ENCODE data around the gene F8.

The F8 gene

DNA sequence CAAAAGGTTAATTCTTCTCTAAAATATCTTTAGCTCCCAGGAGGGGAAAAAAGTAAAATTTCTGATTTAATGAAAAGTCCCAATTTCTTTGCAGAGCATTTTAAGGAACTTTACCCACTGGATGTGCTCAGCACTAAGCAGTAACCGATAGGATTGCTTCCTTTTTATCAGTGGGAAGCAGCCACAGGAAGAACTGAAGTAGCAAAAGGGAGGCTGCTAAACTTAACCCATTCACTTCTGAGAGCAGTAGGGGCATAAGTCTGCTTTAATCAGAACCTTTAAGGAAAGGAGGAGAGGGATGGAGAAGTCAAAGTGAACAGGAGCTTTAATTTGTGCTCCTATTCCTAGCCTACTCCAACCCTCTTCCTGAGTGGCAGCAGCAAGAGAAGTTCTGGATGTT lies at the start of gene F8:
Gene F8, minus strand, starts transcription at position 139 of the 400 bp plus-strand sequence. CDS start 171 bp downstream, outside the sequence.
- no peak for DNase-seq

DNA sequence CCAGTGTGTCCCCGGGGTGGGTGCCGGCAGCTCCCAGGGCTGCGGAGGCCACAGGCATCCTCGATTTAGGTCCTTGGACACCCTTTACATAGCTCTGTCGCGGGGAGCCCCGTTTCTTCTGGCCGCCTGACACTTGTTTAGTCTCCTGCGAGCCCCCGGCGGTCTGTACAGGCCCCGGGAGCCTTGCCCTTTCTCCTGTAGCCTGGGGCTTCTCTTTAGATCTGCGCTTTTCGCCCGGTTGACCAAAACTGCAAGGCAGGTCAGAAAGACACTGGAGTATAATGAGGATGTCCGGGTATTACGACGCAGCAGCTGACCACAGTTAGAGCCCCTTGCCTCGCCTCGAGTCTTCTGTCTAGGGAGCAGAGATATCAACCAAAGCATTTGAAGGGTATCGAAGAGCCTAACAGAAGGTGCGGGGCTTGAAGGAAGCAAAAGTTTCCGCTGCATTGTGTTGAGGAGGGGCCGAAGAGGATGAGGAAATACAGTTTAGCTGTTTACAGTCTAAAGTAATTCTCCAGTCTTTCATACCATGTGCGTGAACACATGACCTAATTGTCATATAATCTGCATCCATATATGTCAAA lies 49.3 kb upstream of the F8 start:
- DNase-seq, result peak in 1 of 4 experiments; percentile 22

DNA sequence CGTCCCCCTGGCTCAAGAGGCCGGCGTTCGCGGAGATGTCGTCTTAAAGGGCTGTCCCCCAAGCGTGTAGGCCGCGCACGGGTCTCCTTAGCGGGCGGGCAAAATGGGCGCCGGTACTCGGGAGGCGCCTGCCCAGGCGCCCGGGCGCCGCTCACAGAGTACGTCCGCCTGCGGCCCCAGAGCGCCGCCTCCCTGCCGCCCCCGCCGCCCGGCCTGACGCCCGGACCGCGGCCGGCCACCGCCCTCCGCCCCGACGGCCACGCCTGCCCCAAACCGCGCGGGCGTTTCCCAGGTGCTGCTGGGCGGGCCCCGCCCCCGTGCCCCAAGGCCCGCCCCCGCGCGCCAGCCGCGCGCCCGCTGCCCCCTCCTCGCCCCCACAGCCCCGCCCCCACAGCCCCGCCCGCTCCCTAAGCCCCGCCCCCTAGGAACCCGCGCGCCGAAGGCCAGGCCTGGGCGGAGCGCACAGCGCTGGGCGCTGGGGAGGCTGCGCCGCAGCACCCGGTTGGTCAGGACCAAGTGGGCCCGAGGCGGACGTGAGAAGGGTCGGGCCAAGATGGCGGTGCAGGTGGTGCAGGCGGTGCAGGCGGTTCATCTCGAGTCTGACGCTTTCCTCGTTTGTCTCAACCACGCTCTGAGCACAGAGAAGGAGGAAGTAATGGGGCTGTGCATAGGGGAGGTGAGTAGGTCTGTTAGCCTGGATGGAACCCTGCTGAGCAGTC lies 48.6 kb upstream of the F8 start, which contains the start of the genes BRCC3, CMC4 and MTCP1:
Gene BRCC3, plus strand, starts transcription at position 534 of the 719 bp plus-strand sequence. Its CDS starts 20 bp downstream, at position 554.
Gene CMC4, minus strand, starts transcription at position 162 of the 719 bp plus-strand sequence. CDS start 7,113 bp downstream, outside the sequence.
Gene MTCP1, minus strand, starts transcription at position 162 of the 719 bp plus-strand sequence. CDS start 5,126 bp downstream, outside the sequence.
- peak; percentile 57 to 63 (median 61) for DNase-seq

DNA sequence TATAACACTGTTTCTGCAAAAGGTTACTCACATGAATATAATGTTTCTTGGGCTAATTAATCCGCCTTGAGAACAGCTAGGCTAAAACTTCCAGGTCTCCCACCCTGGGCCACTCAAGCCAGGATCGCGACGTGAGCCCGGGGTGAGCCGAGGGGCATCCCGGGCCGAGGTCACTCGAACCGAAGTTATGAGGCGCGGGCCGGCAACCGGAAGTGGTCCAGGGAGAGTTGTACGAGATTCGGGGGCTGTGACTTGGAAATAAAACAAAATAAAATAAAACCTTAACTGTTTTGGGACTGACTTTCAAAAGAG lies 48.1 kb upstream of the F8 start:
- DNase-seq, result no peak

DNA sequence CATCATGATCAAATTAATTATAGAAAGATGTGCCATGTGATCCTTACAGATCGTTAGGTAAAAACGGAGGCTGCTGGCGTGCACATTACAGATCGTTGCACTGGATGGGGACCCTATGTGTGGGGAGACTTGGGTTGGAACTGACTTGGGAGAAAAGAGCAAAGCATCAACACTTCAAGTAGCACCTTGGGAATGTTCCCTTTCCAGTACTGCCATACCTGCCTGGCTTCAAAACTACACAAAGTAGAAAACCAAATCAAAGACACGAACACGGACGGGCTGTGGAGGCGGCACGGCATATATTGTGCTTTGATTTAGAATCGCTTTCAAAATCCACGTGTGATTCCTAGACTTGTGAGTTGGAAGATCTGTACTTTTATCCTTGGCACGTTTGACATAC lies 47.5 kb upstream of the F8 start:
- DNase-seq, result no peak

DNA sequence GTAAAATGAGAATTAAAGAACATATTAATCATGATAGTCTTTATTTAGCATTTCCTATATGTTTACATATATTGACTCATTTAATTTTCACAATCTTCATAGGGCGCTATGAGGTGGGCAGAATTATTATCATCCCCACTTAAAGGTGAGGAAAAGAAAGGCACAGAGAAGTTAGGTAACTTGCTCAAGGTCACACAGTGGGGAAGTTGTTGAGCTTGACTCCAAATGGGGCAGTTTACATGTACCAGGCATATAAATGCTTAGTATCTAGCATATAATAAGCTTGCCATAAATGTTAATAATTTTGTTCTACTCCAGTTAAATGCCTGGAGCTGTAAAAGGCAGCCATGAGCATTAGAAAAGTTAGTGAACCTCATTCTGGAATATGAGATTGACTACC lies 46.9 kb upstream of the F8 start:
- no peak for DNase-seq

DNA sequence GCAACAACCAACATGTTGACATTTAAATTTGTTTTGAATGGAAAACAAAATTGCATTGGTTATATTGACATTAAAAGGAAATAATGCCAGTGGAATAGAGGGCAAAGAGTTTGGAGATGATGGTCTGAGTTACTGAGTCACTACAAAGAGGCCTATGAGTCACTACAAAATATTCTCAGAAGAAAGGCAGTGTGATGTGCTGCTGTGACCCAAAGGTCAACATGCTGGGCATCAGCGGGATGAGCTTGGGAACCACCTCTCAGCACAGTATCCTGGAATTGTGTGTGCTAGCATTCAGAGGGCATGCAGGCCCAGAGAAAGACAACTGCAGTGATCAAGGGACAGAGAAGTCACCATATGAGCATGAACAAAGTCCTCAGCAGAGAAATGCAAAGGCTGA lies 45.6 kb upstream of the F8 start:
- DNase-seq, result no peak

DNA sequence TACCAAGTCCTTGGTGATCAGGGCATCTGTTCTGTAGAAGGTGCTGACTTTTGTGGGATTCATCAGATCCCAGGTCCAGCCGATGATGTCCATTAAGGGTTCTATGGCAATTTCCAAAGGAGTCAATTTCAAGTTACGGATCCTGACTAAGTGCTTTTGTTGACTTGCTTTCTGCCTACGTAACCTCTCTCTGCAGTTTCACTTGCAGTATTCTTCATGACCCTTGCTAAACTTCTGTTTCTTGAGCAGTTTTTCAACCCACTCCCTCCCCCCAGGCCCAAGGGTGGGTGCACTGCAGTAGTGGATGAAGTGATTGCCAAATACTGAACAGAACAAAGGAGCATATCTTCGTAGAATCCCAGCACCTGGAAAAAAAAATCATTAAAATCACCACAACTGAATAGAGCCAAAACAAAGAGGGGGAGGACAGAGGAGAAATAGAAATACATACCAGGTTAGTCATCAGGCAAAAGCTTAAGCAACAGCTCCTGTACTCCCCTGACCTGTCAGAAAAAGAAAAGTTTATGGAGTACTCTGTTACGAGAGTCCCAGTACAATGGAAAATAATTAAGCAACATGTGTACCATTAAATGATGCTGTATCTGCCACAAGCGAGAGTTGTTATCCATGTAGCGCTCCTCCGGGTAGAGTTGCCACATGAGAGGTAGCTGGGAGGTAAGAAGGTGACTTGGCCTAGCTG lies 42.7 kb upstream of the F8 start:
- no peak for DNase-seq

DNA sequence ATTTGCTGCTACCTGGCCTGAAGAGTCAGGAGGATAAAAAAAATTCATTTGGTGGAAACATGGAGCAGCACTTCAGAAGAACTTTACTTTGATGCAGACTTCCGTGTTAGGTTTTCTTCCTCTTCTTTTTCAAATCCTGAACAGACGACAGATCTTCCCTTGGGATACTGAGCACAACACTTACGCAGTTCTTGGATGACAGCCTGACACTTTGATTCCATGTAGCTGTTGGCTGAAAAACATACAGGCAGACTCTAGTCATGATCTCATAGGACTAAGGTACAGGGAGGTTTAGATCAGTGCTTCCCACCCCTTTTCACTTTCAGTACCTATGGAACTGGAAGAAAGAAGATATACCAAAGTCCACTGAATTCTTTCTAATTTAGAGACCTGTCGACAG lies 39.2 kb upstream of the F8 start:
- no peak for DNase-seq

DNA sequence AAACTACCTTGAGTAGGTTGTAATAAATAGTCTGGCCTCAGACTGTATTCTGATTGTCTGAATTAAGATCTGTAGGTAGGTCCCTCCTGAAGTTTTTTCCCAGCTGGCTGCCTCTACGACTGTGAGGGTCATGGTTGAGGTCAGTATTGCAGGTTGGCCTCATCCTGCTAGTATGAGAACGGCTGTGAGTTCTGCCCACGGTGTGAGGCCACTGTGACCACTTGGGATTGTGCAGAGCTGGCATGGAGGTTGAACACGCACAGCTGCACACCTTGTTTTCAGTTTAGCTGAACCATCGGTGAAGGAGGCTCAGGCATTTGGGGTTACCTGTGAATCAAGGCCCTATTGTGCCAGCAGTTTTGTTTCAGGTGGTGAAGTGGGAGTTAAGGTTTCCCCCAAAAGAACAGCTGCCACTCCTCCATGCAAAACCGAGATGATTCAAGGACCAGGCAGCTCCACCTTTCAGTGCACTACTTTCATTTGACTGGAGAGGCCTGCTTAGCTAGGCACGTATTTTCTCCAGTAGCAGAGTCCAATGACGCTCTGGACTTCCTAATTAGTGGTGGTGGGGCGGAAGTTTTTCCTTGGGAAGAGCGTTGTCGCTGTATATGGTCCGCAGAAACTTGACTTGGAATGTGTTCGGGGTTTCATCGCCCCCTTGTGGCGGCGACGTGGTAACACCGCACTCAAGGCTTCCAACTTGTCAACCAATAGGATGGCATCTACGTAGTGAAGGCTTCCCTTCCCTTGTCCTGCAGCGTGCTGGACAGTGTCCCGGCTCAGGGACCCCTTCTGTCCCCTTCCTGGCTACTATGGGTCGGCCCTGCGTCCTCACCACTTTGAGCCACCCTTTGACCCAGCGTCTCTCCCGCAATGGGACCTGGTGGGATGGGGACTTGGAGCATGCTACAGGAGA lies 34.6 kb upstream of the F8 start:
- DNase-seq, result peak in 1 of 4 experiments; percentile 6

DNA sequence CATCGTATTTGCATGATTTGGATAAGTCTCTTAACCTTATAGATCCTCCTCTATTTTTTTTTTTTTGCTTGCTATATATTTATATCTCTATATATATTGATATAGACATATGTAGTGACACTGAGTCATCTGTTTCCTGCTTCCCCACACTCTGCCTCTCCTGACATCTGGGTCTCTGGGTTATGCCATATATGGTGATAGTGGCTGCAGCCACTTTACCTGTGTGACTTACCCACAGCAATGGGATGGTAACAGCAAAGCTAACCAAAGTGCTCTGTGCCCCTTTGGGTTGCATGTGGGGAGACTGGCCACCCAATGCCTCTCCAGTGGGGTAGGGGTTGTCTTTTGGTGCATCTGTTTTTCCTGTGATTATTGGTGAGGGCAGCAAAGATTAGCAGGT lies 33.9 kb upstream of the F8 start:
- no peak for DNase-seq

DNA sequence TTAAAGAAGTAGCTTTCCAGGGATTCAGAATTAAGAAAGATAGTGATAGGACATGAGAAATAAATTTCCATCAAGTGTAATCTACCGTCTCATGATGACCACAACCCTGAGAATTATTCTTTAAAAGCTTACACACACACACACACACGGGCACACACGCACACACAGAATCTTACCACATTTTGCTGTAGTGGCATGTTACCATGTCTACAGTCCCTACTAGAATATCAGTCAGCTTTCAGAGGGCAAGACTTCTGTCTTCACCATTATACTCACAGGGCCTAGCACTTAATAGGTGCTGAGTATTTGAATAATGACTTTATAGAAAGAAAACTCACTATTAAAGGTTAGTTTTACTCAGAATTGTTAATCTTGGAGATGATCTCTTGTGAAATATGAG lies 33.0 kb upstream of the F8 start:
- no peak for DNase-seq

DNA sequence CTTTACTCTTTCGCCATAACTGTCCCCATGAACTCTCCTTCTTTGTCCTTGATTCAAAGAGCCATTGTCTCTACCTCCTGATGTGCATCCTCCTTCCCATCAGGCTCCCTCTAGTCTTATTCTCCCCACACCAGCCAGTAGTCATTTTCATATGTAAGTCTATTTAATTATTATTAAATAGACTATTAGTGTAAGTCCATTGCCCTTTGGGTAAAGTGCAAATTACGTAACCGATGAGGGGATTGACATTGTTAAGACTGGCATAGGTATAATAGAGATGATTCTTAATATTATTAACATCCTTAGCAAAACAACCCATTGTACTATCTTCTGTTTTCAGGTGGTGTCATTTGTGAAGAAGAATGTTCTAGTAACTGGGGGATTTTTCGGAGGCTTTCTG lies 31.7 kb upstream of the F8 start:
- DNase-seq, result no peak

DNA sequence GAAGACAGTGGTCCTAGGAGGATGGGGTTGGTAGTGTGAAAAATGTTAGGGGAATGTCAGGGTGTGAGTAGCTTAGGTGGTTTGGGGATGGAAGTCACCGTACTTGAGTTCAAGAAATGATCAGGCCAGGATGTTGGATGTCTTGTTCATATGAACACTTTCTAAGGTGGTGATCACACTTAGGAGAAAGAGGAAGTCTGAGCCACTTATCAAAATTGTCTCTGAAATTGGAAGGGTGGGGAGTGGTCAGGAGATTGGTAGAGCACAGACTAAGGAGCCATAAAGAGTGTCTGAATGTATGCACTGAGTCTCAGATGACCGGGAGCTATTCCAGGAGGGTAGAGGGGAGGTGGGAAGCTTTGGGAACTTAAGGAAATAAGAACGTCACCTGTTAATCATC lies 31.1 kb upstream of the F8 start:
- DNase-seq, result no peak

DNA sequence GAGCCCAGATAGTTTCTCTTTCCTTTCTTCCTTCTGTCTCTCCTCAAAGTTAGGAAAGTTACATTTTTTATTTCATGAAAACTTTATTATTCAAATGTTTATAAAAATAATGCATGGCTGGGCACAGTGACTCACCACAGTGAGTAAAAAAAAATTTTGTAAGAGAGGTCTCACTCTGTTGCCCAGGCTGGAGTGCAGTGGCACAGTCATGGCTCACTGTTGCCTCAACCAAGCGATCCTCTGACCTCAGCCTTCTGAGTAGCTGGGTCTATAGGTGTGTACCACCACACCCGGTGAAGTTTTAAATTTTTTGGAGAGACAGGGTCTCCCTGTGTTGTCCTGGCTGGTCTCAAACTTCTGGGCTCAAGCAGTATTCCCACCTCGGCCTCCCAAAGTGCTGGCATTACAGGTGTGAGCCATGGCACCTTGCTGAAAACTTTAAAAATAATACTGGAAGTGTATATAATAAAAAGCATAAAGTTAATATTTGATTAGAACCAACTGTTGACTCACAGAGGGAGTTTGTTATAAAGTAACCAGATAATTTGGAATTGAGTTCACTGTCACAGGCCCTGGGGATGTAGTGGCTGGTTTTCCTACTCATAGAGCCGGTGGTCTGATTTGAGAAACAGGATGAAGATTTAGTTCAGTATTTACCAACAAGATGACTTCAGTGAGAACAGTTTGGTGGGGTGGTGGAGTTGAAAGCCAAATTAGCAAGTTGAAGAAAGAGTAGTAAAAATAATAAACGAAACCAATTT lies 30.4 kb upstream of the F8 start:
- DNase-seq, result no peak

DNA sequence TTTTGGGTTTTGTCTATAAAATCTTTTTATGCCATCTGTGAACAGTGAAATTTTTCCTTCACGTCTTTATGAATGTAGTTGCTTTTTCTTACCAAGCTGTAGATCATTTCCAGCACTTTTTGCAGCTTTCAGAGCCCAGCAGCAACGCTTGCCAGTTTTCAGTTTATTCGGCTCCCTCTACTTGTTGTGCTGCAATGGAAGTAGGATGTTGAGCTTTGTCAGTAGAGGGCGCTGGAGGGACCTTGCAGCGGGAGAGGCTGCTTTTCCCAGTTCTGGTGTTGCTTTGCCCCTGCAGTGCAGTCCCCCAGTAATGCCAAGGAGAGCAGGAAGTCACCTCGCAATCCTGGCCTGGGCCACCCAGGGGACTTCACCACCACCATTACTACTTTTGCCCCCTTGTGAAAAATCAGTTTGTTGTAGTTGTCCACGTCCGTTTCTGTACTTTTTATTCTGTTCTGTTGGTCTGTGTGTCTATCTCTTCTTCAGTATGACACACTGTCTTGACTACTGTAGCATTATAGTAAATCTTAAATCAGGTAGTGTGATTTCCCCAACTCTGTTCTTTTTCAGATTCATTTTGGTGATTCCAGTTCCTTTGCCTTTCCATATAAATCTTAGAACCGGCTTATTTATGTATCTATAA lies 26.6 kb upstream of the F8 start:
- peak in 2 of 4 experiments; percentile 5 to 13 for DNase-seq

DNA sequence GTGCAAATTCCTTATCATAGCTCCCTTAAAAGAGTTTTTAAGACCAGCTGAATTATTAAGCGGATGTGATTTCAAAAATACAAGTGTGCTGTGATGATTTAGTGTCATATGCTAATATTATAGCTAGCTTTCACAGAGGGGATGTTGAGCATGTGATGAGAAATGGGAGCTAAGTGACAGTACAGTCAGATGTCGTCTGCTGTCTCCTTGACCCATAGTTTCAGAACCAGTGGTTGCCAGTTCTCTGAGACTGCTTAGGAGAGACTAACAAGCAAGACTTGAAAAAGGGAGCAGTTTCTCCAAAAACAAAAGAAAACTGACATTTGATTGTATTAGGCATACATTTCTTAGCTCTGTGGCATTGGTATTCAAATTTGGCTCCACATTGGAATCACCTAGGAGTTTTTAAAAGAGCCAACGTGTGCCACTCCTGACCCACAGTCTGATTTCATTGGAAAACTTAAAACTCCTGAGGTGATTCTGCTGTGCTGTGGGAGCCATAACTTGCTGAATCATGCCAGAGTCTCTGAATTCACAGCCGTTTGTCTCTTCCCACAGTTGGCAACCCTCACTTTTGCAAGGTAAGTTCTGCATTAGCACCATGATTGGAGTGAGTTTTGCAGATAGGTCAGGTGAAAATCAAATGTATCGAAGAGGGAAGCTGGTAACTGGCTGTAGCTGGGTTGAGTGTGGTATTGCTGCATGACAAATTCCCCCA lies 24.4 kb upstream of the F8 start:
- no peak for DNase-seq

DNA sequence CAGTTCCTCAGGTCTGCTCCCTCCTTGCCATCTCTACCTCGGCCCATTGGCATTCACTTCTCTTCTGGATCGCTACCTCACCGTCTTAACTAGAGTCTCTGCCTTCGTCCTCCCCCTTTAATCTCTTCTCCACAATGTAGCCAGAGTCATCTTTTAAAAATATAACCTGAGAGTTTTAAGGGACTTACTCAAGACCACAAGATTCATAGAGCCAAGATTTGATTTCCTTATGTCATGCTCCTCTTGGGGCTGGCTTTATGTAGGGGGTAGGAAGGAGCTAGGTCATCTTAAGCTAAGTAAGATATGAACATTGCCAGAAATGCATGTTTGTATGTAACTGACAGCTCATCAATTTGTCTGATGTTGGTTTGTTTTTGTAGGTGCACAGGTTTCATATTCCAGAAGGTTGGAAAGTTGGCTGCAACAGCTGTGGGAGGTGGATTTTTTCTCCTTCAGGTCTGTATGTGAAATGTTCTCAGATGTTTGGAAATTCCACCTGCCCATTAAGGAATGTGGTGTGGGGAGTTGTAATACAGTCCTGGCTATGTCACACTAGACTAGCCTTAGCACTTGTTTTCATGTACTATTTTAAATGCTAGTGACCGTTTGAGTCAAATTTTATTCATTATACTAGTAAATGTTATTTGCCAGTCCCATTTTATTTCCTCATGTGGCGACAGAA lies 23.7 kb upstream of the F8 start:
- no peak for DNase-seq

DNA sequence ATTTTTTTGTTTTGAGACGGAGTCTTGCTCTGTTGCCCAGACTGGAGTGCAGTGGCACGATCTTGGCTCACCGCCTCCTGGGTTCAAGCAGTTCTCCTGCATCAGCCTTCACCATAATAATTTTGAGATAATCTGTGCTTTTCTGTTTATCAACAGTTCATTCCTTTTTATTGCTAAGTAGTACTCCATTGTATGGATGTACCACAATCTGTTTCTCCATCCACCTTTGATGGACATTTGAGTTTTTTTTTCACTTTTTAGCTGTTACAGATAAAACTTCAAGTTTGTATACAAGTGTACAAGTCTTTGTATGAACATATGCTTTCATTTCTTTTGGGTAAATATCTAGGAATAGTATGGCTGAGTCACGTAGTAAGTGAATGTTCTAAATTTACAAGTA lies 13.2 kb upstream of the F8 start:
- DNase-seq, result no peak

DNA sequence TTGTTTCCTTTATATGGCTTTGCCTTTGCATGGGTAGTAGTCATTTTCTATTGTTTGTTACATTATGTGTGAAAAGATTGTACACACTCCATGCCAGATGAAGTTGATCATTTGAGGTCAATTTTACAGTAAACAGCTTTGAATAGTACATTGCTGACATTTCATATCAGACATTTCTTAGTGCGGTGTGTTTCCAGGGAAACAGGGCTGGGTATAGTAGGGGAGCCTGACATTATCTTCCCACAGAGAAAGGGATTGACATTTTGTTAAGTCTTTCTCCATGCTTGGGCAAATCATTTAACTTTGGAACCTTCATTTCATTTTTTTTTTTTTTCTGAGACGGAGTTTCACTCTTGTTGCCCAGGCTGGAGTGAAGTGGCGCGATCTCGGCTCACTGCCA lies 9.1 kb upstream of the F8 start:
- DNase-seq, result no peak
